Amniotic stem cell (primary cell): ENCODE results near the gene UGGT2.
"Not testable (repeated sequence)": the region's sequence is repeated elsewhere in the genome, so short reads cannot be mapped to it uniquely, and the experiment has no call there.

Experiments used
- DNase-seq: peaks from one replicate; lab custom pipeline; 2025; lab: John Stamatoyannopoulos, UW

UGGT2 gene

GRCh38 chr13:95793018-95793555 is 260.1 kb downstream of the UGGT2 start:
- DNase-seq = no peak

- no peak for DNase-seq
Observed at GRCh38 chr13:95791084-95791722, 262.0 kb downstream of the UGGT2 start.

- DNase-seq = not testable (repeated sequence)
Observed at GRCh38 chr13:95789315-95789714, 263.9 kb downstream of the UGGT2 start.

GRCh38 chr13:95788100-95788463 is 265.1 kb downstream of the UGGT2 start:
- DNase-seq = no peak

GRCh38 chr13:95787356-95788099 is 265.7 kb downstream of the UGGT2 start:
- DNase-seq = no peak

GRCh38 chr13:95784900-95785290 is 268.3 kb downstream of the UGGT2 start:
- DNase-seq = no peak

GRCh38 chr13:95784161-95784899 is 268.9 kb downstream of the UGGT2 start:
- peak; percentile 21 for DNase-seq

- DNase-seq = no peak
Observed at GRCh38 chr13:95783747-95784146, 269.5 kb downstream of the UGGT2 start.

- DNase-seq = not testable (repeated sequence)
Observed at GRCh38 chr13:95781940-95782339, 271.3 kb downstream of the UGGT2 start.

GRCh38 chr13:95781016-95781415 is 272.2 kb downstream of the UGGT2 start:
- DNase-seq = no peak

- no peak for DNase-seq
Observed at GRCh38 chr13:95779522-95779921, 273.7 kb downstream of the UGGT2 start.

- no peak for DNase-seq
Observed at GRCh38 chr13:95771905-95772304, 281.3 kb downstream of the UGGT2 start.

GRCh38 chr13:95763601-95764000 is 289.6 kb downstream of the UGGT2 start:
- DNase-seq = no peak

- DNase-seq = not testable (repeated sequence)
Observed at GRCh38 chr13:95762626-95763025, 290.6 kb downstream of the UGGT2 start.

- DNase-seq = no peak
Observed at GRCh38 chr13:95756072-95756471, 297.1 kb downstream of the UGGT2 start.

GRCh38 chr13:95754069-95754468 is 299.1 kb downstream of the UGGT2 start:
- DNase-seq = no peak

- no peak for DNase-seq
Observed at GRCh38 chr13:95752677-95753076, 300.5 kb downstream of the UGGT2 start.
